ENCODE measurements around the gene PHF11. TPM values are rescaled to one million over a fixed set of nuclear protein-coding genes. Genes with fewer than 3 reads are reported as not detected.

PHF11 gene
- total and polyA plus RNA-seq, 2 of the 13 experiments (the other 11 are each of a cell fraction or from before 2014, with no cell fraction given): 15.8 to 22.0 TPM

- no peak for TF ChIP-seq IKZF1 (IDR thresholded peaks at IDR 0.05)
- TF ChIP-seq SATB2 (CRISPR knock-in tag; IDR thresholded peaks at IDR 0.05): no peak
- TF ChIP-seq XRCC5 (optimal IDR thresholded peaks at IDR 0.05; ENCODE audit: low read length): no peak
- TF ChIP-seq ZFP36 (IDR thresholded peaks at IDR 0.05; ENCODE audit: borderline replicate concordance, low read depth, low read length, partially characterized antibody): no peak
- 0 out of 2 replicates have a peak, but pooled peaks have one; percentile 21 for TF ChIP-seq ZNF629 (CRISPR knock-in tag; conservative IDR thresholded peaks at IDR 0.05)
- TF ChIP-seq ARID4A (CRISPR knock-in tag; IDR thresholded peaks at IDR 0.05; ENCODE audit: borderline replicate concordance): peak; percentile 12; the same call in 1 of the 2 replicates
- TF ChIP-seq ZNF468 (CRISPR knock-in tag; IDR thresholded peaks at IDR 0.05): no peak
- peak; percentile 49; the same call in 1 of the 2 replicates for TF ChIP-seq HNF4A (CRISPR knock-in tag; IDR thresholded peaks at IDR 0.05)
- TF ChIP-seq NR2F1 (CRISPR knock-in tag; IDR thresholded peaks at IDR 0.05): no peak
- no peak for TF ChIP-seq GPBP1L1 (CRISPR knock-in tag; IDR thresholded peaks at IDR 0.05)
- peak; percentile 10; the same call in 1 of the 2 replicates for TF ChIP-seq FOSL2 (CRISPR knock-in tag; IDR thresholded peaks at IDR 0.05)
- 0 out of 2 replicates have a peak, but pooled peaks have one; percentile 15 for TF ChIP-seq DMAP1 (CRISPR knock-in tag; IDR thresholded peaks at IDR 0.05)
- no peak for TF ChIP-seq ZNF317 (CRISPR knock-in tag; IDR thresholded peaks at IDR 0.05)
- no peak for TF ChIP-seq ZNF639 (CRISPR knock-in tag; conservative IDR thresholded peaks at IDR 0.05)
- TF ChIP-seq UBTF (CRISPR knock-in tag; IDR thresholded peaks at IDR 0.05): no peak
- TF ChIP-seq ZEB1 (IDR thresholded peaks at IDR 0.05; ENCODE audit: insufficient replicate concordance, low read depth): peak; percentile 63
- peak; percentile 45; the same call in 1 of the 2 replicates for TF ChIP-seq FOXK2 (IDR thresholded peaks at IDR 0.05)
- TF ChIP-seq KLF16 (CRISPR knock-in tag; IDR thresholded peaks at IDR 0.05): no peak
- TF ChIP-seq ZNF652 (CRISPR knock-in tag; IDR thresholded peaks at IDR 0.05; ENCODE audit: borderline replicate concordance, low read depth): 0 out of 2 replicates have a peak, but pooled peaks have one; percentile 9
- no peak for TF ChIP-seq ATM (IDR thresholded peaks at IDR 0.05; ENCODE audit: borderline replicate concordance)
- peak in 1 of 2 experiments; percentile 49; a peak in 1 of 4 replicates for TF ChIP-seq EP300 (IDR thresholded peaks at IDR 0.05; ENCODE audit: low read depth in 2 of 2, low read length in 2 of 2)
- no peak for TF ChIP-seq EP300 (CRISPR knock-in tag; IDR thresholded peaks at IDR 0.05; ENCODE audit: borderline replicate concordance)
These were observed 29.4 kb upstream of the PHF11 start (continued) for GRCh38 chr13:49466292-49466838.

Measured in HepG2 (cell line).